CD14-positive monocyte (primary cell): ENCODE measurements around the gene GPATCH4. TPM values are rescaled to one million over a fixed set of nuclear protein-coding genes. Genes with fewer than 3 reads are reported as not detected.

Experiments
- DNase-seq, 3 donors: peaks; one replicate each; pipeline ENCODE4 v3.0.0-alpha.2; 2011 to 2022
- H2AFZ ChIP-seq: 2 replicates; pipeline ENCODE4 v1.6.0; 2012; ENCODE audit warnings: mild to moderate bottlenecking, low read depth, low read length, inconsistent platforms; ENCODE audit not compliant: insufficient read depth, poor library complexity, severe bottlenecking
- H3K27ac ChIP-seq, 2 donors: 1 replicate in 1 of 2; 2 replicates in 1 of 2; pipeline ENCODE4 v1.5.1; 2012 to 2013; ENCODE audit warnings: low read length in 2 of 2, control low read depth in 1 of 2, inconsistent platforms in 1 of 2, low read depth in 1 of 2, mild to moderate bottlenecking in 1 of 2
- H3K27me3 ChIP-seq, 2 donors: one replicate each; pipeline versions ENCODE4 v1.6.0 to v1.6.1; 2011 to 2013; ENCODE audit warnings: low read length in 2 of 2; ENCODE audit not compliant: control insufficient read depth in 2 of 2, insufficient read depth in 2 of 2
- H3K36me3 ChIP-seq, 2 donors: replicated peaks in 1 of 2; 1 replicate in 1 of 2; 2 replicates in 1 of 2; pipeline versions ENCODE4 v1.5.1 to v1.6.1; 2012 to 2013; ENCODE audit warnings: low read length in 2 of 2, control low read depth in 1 of 2, inconsistent platforms in 1 of 2, mild to moderate bottlenecking in 1 of 2; ENCODE audit not compliant: insufficient read depth in 2 of 2, control insufficient read depth in 1 of 2
- H3K4me1 ChIP-seq, 2 donors: 1 replicate in 1 of 2; 2 replicates in 1 of 2; pipeline versions ENCODE4 v1.5.1 to v1.6.1; 2012 to 2013; ENCODE audit warnings: low read length in 2 of 2, control low read depth in 1 of 2, inconsistent platforms in 1 of 2, mild to moderate bottlenecking in 1 of 2, moderate library complexity in 1 of 2; ENCODE audit not compliant: insufficient read depth in 2 of 2, control insufficient read depth in 1 of 2
- H3K4me2 ChIP-seq: replicated peaks from 2 replicates; pipeline ENCODE3; 2012; ENCODE audit warnings: low read length, moderate library complexity, mild to moderate bottlenecking; ENCODE audit not compliant: poor library complexity, severe bottlenecking; ENCODE audit errors: extremely low read depth
- H3K4me3 ChIP-seq, 3 experiments: fragments of 200-600 bp in 1 of 3; sonication (generic) in 1 of 3; replicated peaks in 1 of 3; 1 replicate in 2 of 3; 2 replicates in 1 of 3; pipeline ENCODE4 v1.5.1; 2011 to 2013; ENCODE audit warnings: low read length in 3 of 3, mild to moderate bottlenecking in 3 of 3, control low read depth in 2 of 3, low read depth in 2 of 3, inconsistent platforms in 1 of 3, moderate library complexity in 1 of 3
- H3K79me2 ChIP-seq: 2 replicates; pipeline ENCODE4 v1.6.0; 2012; ENCODE audit warnings: mild to moderate bottlenecking, control low read depth, inconsistent platforms, low read length, moderate library complexity; ENCODE audit not compliant: insufficient read depth
- H3K9ac ChIP-seq: 2 replicates; pipeline ENCODE4 v1.6.0; 2017; ENCODE audit warnings: low read length, mild to moderate bottlenecking; ENCODE audit not compliant: insufficient read depth, poor library complexity, severe bottlenecking
- H3K9me3 ChIP-seq, 2 donors: replicated peaks in 1 of 2; 1 replicate in 1 of 2; 2 replicates in 1 of 2; pipeline versions ENCODE4 v1.5.1 to v1.6.1; 2012 to 2013; ENCODE audit warnings: low read length in 2 of 2, control low read depth in 1 of 2; ENCODE audit not compliant: control insufficient read depth in 1 of 2, insufficient read depth in 1 of 2
- H4K20me1 ChIP-seq: 2 replicates; pipeline ENCODE4 v1.6.0; 2012; ENCODE audit warnings: mild to moderate bottlenecking, low read length, control low read depth, moderate library complexity; ENCODE audit not compliant: insufficient read depth
- H3K27ac Mint-ChIP-seq, 7 donors: one replicate each; pipeline ENCODE4 v1.8.0; 2020; ENCODE audit warnings: mild to moderate bottlenecking in 7 of 7, mixed read lengths in 7 of 7, moderate library complexity in 6 of 7, inconsistent platforms in 2 of 7
- H3K27me3 Mint-ChIP-seq, 3 donors: one replicate each; pipeline ENCODE4 v1.8.0; 2021 to 2022; ENCODE audit warnings: low read depth in 3 of 3, mild to moderate bottlenecking in 3 of 3, mixed read lengths in 3 of 3, moderate library complexity in 3 of 3, inconsistent platforms in 1 of 3
- H3K36me3 Mint-ChIP-seq, 2 donors: one replicate each; pipeline ENCODE4 v1.8.0; 2020; ENCODE audit warnings: mixed read lengths in 2 of 2, inconsistent platforms in 1 of 2, mild to moderate bottlenecking in 1 of 2
- H3K4me1 Mint-ChIP-seq: one replicate; pipeline ENCODE4 v1.8.0; 2020; ENCODE audit warnings: mild to moderate bottlenecking, mixed read lengths
- H3K4me3 Mint-ChIP-seq, 2 donors: one replicate each; pipeline ENCODE4 v1.8.0; 2020; ENCODE audit warnings: mild to moderate bottlenecking in 2 of 2, mixed read lengths in 2 of 2, moderate library complexity in 1 of 2
- H3K9me3 Mint-ChIP-seq, 7 donors: one replicate each; pipeline ENCODE4 v1.8.0; 2020 to 2022; ENCODE audit warnings: mixed read lengths in 7 of 7, mild to moderate bottlenecking in 6 of 7, moderate library complexity in 6 of 7, inconsistent platforms in 2 of 7
- CTCF ChIP-seq: fragments of 200-600 bp; IDR thresholded peaks from one replicate; pipeline ENCODE4 v1.8.0; 2022; ENCODE audit warnings: antibody characterized with exemption, mild to moderate bottlenecking
- WGBS: methylation state at CpG from one replicate; pipeline ENCODE4 v1.1.5; 2013; ENCODE audit warnings: missing lambda C conversion rate; ENCODE audit not compliant: insufficient coverage; 5-methylcytosine and 5-hydroxymethylcytosine counted together
- intact Hi-C, 2 donors: fragments of 100-400 bp; cut with micrococcal nuclease; formaldehyde crosslinking; loops; one replicate each; pipeline versions ENCODE4 v1.15.0 to v1.15.1; 2023
- polyA minus RNA-seq: library from RNA; depleted of rRNA, polyadenylated mRNA; stranded (reverse); fragments of >200 nt; gene quantifications from 2 replicates; pipeline ENCODE4 v1.2.3, GENCODE V29; 2012
- polyA plus RNA-seq, 3 donors: library from polyadenylated mRNA; depleted of rRNA in 1 of 3; unstranded in 2 of 3; stranded (reverse) in 1 of 3; fragments of 300-500 nt in 2 of 3; fragments of >200 nt in 1 of 3; fragmentation: Illumina TruSeq in 2 of 3; gene quantifications; 1 replicate in 2 of 3; 2 replicates in 1 of 3; pipeline ENCODE4 v1.2.3, GENCODE V29; 2012 to 2021
- total RNA-seq, 12 experiments: library from RNA in 1 of 12; stranded (reverse) in 1 of 12; fragments of 120-200 nt in 1 of 12; gene quantifications; one replicate each; pipeline ENCODE4 v1.2.4 and lab custom pipeline; 2013 to 2026; ENCODE audit warnings: mixed read lengths in 6 of 12, inconsistent platforms in 1 of 12

GPATCH4 gene
- total RNA-seq (2013) = 4.3 TPM
- polyA plus RNA-seq = 1 to 10 TPM; 2.6 to 5.3 (median 4.9) TPM
- polyA minus RNA-seq = 3.0 and 4.0 TPM in 2 replicates
- total RNA-seq (lab: John Stamatoyannopoulos, UW) = 0.75 to 5.7 (median 1.8) reads per million in 11 experiments

GRCh38 chr1:156601122-156601830 lies at the start of gene GPATCH4:
Gene GPATCH4, minus strand, starts transcription at chr1:156601479.
- no peak for TF ChIP-seq CTCF
- H3K27me3 ChIP-seq = no peaks in the 10 kb centered on the region
- WGBS = 0% methylated on average over 28 of the region's 35 CpGs
- Mint-ChIP-seq H3K27ac (peak within 1 kb of the TSS; percentile 72 to 97 (median 91)), H3K9me3 (no peaks in the 10 kb centered on the region), H3K36me3 (peaks cover 24 to 25% of the 10 kb centered on the region in 2 donors), H3K4me1 (peaks cover 26% of the 10 kb centered on the region), H3K4me3 (peak within 1 kb of the TSS; percentile 98 to 100), H3K27me3 (peaks cover 0 to 2% (median 2%) of the 10 kb centered on the region in 3 donors)
- no peaks in the 10 kb centered on the region for H3K9me3 ChIP-seq
- peak within 1 kb of the TSS; percentile 90 for H2AFZ ChIP-seq
- H3K36me3 ChIP-seq = peaks cover 17 to 27% of the 10 kb centered on the region in 2 donors
- peak; percentile 63 to 81 (median 70) for DNase-seq
- H3K4me2 ChIP-seq = peak within 1 kb of the TSS; percentile 97
- peaks cover 23 to 26% of the 10 kb centered on the region in 2 donors for H3K4me1 ChIP-seq
- peak within 1 kb of the TSS; percentile 85 to 90 (median 85) for H3K4me3 ChIP-seq
- peaks cover 22% of the 10 kb centered on the region for H3K79me2 ChIP-seq
- H4K20me1 ChIP-seq = no peaks in the 10 kb centered on the region
- intact Hi-C loops = loop anchor here (10.0 kb wide), 2 partner anchors 146 to 216 kb away; no protein-coding TSS in a partner anchor
- H3K9ac ChIP-seq = peak within 1 kb of the TSS; percentile 54
- peak within 1 kb of the TSS; percentile 2 to 68 for H3K27ac ChIP-seq

GRCh38 chr1:156648951-156649350 lies 47.7 kb upstream of the GPATCH4 start:
- DNase-seq = no peak
- TF ChIP-seq CTCF = no peak
- Mint-ChIP-seq H3K4me3 (no peak overlapping the region), H3K36me3 (no peaks in the 10 kb centered on the region), H3K4me1 (no peaks in the 10 kb centered on the region), H3K27me3 (peaks cover 70 to 83% (median 71%) of the 10 kb centered on the region in 3 donors), H3K9me3 (peaks cover 0 to 5% (median 0%) of the 10 kb centered on the region in 7 donors), H3K27ac (no peak overlapping the region)
- H3K4me2 ChIP-seq = no peak overlapping the region
- H3K9ac ChIP-seq = no peak overlapping the region
- intact Hi-C loops = no loop called here
- no peaks in the 10 kb centered on the region for H4K20me1 ChIP-seq
- 30% methylated on average over 2 of the region's 2 CpGs for WGBS
- H2AFZ ChIP-seq = no peak overlapping the region
- H3K27me3 ChIP-seq = peaks cover 16 to 66% of the 10 kb centered on the region in 2 donors
- H3K9me3 ChIP-seq = no peaks in the 10 kb centered on the region
- no peaks in the 10 kb centered on the region for H3K36me3 ChIP-seq
- H3K4me3 ChIP-seq = no peak overlapping the region
- no peak overlapping the region for H3K27ac ChIP-seq
- H3K79me2 ChIP-seq = no peaks in the 10 kb centered on the region
- H3K4me1 ChIP-seq = peaks cover 0 to under 1% of the 10 kb centered on the region in 2 donors
